Transverse colon (tissue), 3 donors: ENCODE results near the gene CCN5.

ENCODE experiments used
- POLR2A ChIP-seq: fragments of 450-650 bp; IDR thresholded peaks from one replicate; pipeline ENCODE4 v1.6.1; 2016; ENCODE audit warnings: antibody characterized with exemption, mild to moderate bottlenecking, moderate library complexity
- TF ChIP-seq, protein P1 (sequence below), 5 experiments: fragments of 200-600 bp in 3 of 5; fragments of 450-650 bp in 2 of 5; sonication (generic) in 3 of 5; IDR thresholded peaks; 1 replicate in 2 of 5; 2 replicates in 3 of 5; pipeline ENCODE4 v1.5.1; 2016 to 2017; ENCODE audit warnings: antibody characterized with exemption in 5 of 5, inconsistent platforms in 3 of 5, mild to moderate bottlenecking in 2 of 5, moderate library complexity in 1 of 5

DNA sequence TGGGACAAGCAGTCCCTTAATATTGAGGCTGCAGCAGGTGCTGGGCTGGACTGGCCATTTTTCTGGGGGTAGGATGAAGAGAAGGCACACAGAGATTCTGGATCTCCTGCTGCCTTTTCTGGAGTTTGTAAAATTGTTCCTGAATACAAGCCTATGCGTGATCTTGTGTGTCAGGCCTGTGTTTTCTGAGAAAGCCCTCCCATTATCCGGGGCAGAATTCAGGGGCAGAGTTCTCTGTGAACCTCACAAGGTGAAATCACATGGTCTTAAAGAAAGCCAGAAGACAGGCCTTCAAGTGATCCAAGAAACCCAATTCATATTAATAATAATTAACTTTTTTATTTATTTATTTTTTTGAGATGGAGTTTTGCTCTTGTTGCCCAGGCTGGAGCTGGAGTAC is 12.5 kb downstream of the CCN5 start:
- TF ChIP-seq, protein P1, sequence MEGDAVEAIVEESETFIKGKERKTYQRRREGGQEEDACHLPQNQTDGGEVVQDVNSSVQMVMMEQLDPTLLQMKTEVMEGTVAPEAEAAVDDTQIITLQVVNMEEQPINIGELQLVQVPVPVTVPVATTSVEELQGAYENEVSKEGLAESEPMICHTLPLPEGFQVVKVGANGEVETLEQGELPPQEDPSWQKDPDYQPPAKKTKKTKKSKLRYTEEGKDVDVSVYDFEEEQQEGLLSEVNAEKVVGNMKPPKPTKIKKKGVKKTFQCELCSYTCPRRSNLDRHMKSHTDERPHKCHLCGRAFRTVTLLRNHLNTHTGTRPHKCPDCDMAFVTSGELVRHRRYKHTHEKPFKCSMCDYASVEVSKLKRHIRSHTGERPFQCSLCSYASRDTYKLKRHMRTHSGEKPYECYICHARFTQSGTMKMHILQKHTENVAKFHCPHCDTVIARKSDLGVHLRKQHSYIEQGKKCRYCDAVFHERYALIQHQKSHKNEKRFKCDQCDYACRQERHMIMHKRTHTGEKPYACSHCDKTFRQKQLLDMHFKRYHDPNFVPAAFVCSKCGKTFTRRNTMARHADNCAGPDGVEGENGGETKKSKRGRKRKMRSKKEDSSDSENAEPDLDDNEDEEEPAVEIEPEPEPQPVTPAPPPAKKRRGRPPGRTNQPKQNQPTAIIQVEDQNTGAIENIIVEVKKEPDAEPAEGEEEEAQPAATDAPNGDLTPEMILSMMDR (IDR thresholded peaks at IDR 0.05), result no peak
- no peak for TF ChIP-seq POLR2A
